Nephron progenitor cell (in vitro differentiated cells): ENCODE results near the gene PAK2.

ENCODE experiments used
- DNase-seq: peaks from one replicate; pipeline ENCODE4 v3.0.0; 2021
- H3K27ac Mint-ChIP-seq: 2 replicates; pipeline ENCODE4 v1.8.0; 2021; ENCODE audit warnings: mild to moderate bottlenecking, moderate library complexity, mixed read lengths
- H3K27me3 Mint-ChIP-seq: 2 replicates; pipeline ENCODE4 v1.8.0; 2021; ENCODE audit warnings: mild to moderate bottlenecking, low read depth, mixed read lengths; ENCODE audit not compliant: poor library complexity
- H3K36me3 Mint-ChIP-seq: 2 replicates; pipeline ENCODE4 v1.8.0; 2021; ENCODE audit warnings: low read depth, mixed read lengths
- H3K4me1 Mint-ChIP-seq: 2 replicates; pipeline ENCODE4 v1.8.0; 2021; ENCODE audit warnings: mixed read lengths
- H3K4me3 Mint-ChIP-seq: 2 replicates; pipeline ENCODE4 v1.8.0; 2021; ENCODE audit warnings: mild to moderate bottlenecking, moderate library complexity, mixed read lengths
- H3K9me3 Mint-ChIP-seq: 2 replicates; pipeline ENCODE4 v1.8.0; 2021; ENCODE audit warnings: mild to moderate bottlenecking, moderate library complexity, mixed read lengths
- CTCF ChIP-seq: fragments of 200-600 bp; sonication (generic); IDR thresholded peaks from 2 replicates; pipeline ENCODE4 v1.5.0; 2021; ENCODE audit warnings: antibody characterized with exemption

Gene PAK2

DNA sequence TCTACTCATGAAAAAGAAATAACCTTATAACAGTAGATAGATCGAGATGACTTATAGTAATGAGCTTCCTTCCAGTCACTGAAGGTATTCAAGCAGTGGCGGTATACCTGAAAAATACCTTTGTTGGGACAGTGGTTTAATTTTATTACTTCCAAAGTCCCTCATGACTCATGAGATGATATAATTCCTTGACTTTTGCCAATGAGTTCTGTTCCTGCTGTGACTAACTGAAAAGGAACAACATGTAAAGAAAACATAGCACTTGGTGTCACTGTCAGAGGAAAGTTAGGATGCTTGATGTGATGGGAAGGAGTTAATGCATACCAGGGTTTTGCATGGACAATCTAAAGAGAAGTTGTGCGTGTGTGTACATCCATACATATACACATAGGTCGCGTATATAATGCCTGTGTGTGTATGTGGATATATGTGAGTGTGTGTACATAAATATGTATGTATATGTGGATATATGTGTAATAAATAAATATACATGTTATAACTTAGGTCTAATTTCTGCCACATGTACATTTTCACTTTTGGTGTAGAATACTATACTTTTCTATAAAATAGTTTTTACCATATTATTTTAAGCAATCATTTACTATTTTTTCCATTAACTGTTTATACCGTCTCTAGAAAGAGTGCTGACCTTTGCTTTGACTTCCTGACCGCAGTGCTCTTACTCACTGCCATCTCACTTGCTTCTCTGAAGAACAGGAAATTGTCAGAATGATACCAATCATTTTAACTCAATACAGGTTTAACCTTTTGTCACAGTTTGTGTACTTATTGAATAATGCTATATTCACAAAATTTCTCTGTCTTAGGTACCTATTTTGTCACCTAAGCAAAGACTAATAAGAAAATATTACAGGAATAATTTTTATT, 12.6 kb upstream of the PAK2 start:
- Mint-ChIP-seq H3K4me1 (no peaks in the 10 kb centered on the region), H3K9me3 (no peaks in the 10 kb centered on the region), H3K27me3 (no peaks in the 10 kb centered on the region), H3K27ac (no peak overlapping the region), H3K4me3 (no peak overlapping the region), H3K36me3 (peaks cover 42% of the 10 kb centered on the region)
- no peak for DNase-seq
- TF ChIP-seq CTCF = no peak

DNA sequence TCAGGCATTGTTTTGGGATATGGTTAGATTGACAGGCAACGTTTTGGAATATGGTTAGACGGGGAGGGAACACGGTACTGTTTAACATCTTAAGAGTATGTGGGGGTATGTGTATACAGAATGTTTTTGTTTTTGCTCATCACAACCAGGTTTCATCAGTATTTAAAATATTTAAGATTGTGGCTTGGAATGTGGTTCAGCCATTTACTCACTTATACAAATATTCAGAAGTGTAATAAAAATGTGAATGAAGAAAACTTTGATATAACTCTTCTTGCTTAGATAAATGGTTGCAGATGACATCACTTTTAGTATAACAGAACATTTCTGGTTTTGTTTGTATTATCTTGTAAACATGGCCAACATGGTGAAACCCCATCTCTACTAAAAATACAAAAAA, 3.9 kb upstream of the PAK2 start:
- Mint-ChIP-seq H3K27ac (no peak overlapping the region), H3K9me3 (peaks cover 17% of the 10 kb centered on the region), H3K36me3 (peaks cover 50% of the 10 kb centered on the region), H3K27me3 (no peaks in the 10 kb centered on the region), H3K4me3 (no peak overlapping the region), H3K4me1 (no peaks in the 10 kb centered on the region)
- no peak for TF ChIP-seq CTCF
- DNase-seq = no peak

- TF ChIP-seq CTCF = no peak
- Mint-ChIP-seq H3K9me3 (peaks cover 17% of the 10 kb centered on the region), H3K27me3 (no peaks in the 10 kb centered on the region), H3K4me1 (peaks cover 10% of the 10 kb centered on the region), H3K27ac (no peak overlapping the region), H3K4me3 (no peak overlapping the region), H3K36me3 (peaks cover 46% of the 10 kb centered on the region)
- no peak for DNase-seq
These were observed 2.8 kb upstream of the PAK2 start for GRCh38 chr3:196736670-196737374.

- peaks cover 17% of the 10 kb centered on the region for H3K9me3 Mint-ChIP-seq
- peaks cover 45% of the 10 kb centered on the region for H3K36me3 Mint-ChIP-seq
- no peak overlapping the region for H3K27ac Mint-ChIP-seq
- peaks cover 12% of the 10 kb centered on the region for H3K4me1 Mint-ChIP-seq
- TF ChIP-seq CTCF = no peak
- H3K4me3 Mint-ChIP-seq = no peak overlapping the region
- H3K27me3 Mint-ChIP-seq = no peaks in the 10 kb centered on the region
- DNase-seq = no peak
These were observed 2.0 kb upstream of the PAK2 start for GRCh38 chr3:196737655-196738054.

DNA sequence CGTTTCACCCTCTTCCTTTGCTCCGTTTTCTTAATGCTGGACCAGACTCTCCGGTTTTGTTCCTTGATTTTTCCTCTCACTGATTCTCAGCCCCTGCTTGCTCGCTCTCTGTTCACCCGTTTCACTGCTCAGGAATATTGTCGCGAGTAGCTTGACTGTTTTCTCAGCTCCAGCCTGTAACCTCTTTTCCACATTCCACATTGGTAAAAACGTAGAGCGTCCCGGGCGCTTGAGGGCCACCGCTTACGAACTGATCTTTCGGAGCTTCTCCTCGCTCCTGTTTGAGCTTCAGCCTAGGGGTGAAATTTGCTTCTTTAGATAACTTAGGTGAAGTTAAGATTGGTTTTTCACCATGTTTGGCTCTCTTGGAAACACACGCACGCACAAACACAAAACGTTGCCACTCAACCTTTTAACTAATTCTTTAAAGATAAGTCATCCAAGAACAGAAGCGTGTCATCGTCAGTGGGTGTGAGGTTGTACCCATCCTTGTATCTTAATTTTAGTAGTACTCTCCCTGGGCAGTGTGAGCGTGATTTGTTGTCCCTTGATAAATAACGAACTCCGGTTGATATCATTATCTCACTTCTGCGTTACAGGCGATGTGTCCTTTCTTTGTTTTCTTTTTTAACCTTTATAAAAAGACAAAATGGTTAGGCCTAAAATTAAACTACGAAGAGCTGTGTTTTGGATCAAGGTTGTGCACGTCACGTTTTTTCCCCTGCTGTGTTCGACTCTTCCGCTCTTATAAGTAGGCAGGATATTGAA, 1.0 kb downstream of the PAK2 start:
- Mint-ChIP-seq H3K36me3 (peaks cover 41% of the 10 kb centered on the region), H3K4me3 (peak overlapping the region; percentile 100), H3K27me3 (no peaks in the 10 kb centered on the region), H3K27ac (peak overlapping the region; percentile 100), H3K4me1 (peaks cover 16% of the 10 kb centered on the region), H3K9me3 (peaks cover 29% of the 10 kb centered on the region)
- DNase-seq = peak; percentile 42
- no peak for TF ChIP-seq CTCF
